Hematopoietic multipotent progenitor cell treated with erythropoietin and hydrocortisone succinate and interleukin-3 and kit ligand, for 15 days (in vitro differentiated cells): Measurements from ENCODE around the gene NUBP2.
"Not testable (repeated sequence)": the region's sequence is repeated elsewhere in the genome, so short reads cannot be mapped to it uniquely, and the experiment has no call there.

Experiments
- DNase-seq: peaks from one replicate; pipeline ENCODE4 v3.0.0-alpha.2; 2015; ENCODE audit warnings: low spot score

The NUBP2 gene

DNA sequence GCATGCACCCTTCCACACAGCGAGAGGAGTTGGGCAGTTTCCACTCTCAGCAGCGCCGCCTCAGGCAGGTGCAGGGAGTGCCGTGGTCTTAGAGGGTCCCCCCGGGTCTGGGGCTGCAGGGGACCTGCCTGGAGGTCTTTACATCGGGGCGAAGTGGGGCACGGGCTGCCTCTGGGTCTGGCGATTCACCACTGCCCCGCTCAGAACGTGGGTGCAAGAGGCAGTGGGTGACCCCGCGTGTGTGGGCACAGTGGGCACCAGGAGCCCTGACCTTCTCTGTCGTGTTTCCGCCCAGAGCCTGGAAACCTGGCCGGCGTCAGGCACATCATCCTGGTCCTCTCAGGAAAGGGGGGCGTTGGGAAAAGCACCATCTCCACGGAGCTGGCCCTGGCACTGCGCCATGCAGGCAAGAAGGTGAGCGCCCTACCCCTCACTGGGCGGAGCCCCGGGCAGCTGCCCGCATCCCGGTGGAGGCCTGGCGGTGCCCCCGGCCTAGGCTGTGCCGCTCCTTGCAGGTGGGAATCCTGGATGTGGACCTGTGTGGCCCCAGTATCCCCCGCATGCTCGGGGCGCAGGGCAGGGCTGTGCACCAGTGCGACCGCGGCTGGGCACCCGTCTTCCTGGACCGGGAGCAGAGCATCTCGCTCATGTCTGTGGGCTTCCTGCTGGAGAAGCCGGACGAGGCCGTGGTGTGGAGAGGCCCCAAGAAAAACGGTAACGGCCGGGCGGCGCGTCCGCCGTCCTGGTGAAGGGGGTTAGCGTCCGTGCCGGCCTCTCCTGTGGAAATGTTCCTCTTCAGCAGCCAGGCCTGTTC is 3.7 kb downstream of the NUBP2 start:
- DNase-seq, result no peak

DNA sequence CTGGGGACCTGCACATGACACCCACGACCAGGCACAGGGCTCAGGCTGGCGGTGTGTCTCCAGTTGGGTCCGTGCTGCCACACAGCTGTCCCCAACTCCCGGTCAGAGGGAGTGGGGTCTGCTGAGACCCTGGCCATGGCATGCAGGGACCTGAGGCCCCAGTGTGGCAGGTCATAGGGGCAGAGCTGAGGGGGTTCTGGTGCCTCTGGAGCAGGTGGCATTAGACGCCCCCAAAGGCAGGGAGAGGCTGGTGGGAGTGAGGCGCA is 4.2 kb downstream of the NUBP2 start:
- no peak for DNase-seq

DNA sequence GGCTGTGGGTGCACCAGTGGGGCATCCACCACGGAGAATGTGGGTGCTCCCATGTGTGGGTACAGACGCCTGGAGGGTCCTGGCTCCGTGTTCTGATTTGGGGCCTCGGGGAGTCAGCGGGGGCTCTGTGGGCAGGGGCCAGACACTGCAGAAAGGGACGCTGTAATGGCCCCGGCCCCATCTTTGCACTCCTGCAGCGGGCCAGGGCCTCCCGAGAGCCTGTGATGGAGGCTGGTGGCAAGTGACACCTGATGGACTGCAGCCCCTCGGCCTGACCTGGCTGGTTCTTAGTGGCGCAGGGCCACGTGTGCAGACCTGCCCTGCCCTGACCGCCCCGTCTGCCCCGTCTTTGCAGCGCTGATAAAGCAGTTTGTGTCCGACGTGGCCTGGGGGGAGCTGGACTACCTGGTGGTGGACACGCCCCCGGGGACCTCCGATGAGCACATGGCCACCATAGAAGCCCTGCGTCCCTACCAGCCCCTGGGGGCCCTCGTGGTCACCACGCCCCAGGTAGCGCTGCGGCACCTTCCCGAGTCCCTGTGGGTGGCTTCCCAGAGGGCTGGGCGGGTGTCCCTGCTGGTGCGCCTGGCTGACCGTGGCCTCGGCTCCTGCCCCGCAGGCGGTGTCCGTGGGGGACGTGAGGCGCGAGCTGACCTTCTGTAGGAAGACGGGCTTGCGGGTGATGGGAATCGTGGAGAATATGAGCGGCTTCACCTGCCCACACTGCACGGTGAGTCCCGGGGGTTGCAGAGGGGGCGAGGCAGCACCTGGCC is 4.7 kb downstream of the NUBP2 start:
- DNase-seq, result no peak

GRCh38 chr16:1788095-1788707 is 5.4 kb downstream of the NUBP2 start:
- DNase-seq, result no peak

GRCh38 chr16:1788708-1789100 is 5.9 kb downstream of the NUBP2 start:
- no peak for DNase-seq

DNA sequence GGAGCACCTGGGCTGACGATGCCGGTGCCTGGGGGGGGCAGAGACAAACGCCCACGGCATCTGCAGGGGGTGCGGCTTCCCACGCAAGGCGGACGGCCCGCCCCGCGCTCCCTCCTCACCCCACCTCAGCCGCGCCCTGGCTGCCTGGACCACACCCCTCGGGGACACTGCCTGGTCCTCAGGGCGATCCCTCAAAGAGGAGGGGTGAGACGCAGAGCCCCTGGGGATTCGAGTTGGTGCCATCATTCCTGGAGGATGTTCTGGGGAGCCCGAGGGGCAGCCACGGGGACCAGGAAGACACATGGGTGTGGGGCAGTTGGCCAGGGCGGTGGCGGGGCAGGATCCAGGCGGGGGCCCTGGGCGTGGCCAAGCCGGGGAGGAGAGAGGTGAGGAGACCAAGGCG is 6.9 kb downstream of the NUBP2 start:
- no peak for DNase-seq

- DNase-seq, result no peak
These were observed 7.5 kb downstream of the NUBP2 start for GRCh38 chr16:1790261-1790610.

- DNase-seq, result no peak
These were observed 8.0 kb downstream of the NUBP2 start for GRCh38 chr16:1790611-1791255.

- DNase-seq, result no peak
These were observed 8.6 kb downstream of the NUBP2 start for GRCh38 chr16:1791256-1791942.

DNA sequence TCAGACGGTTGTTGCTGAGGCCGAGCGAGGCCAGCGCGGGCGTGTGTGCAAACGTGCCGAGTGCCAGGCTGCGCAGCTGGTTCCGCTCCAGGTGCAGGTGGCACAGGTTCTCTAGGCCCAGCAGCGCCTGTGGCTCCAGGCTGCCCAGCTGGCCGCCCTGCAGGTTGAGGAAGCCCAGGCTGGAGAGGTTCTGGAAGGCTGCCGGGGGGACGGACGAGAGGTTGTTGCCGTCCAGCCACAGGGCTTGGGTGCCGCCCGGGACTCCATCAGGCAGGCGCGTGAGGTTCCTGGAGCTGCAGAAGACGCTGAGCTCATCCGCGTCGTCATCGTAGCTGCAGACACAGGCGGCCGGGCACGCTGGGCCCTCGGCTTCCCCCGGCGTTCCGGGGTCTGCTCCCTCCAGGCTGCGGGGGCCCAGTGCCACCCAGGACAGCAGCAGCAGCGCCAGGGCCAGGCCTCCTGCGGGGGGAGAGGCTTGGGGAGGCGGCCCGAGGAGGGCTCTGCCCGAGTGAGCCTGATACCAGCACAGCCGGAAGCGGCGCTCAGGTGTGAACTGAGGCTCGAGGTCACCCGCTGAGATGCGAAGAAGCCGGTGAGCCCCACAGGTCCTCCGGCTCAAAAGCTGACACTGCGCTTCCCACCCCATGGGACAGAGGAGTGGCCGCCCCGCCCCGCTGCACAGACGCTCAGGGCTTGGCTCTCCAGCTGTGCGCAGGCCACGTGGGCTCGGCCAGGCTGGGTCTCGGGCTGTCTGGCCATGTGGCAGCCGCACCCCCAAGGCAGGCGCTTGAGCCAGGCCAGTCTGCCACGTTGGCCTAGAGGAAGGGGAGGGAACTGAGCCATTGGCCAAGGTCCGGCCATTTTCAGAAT is 9.4 kb downstream of the NUBP2 start:
- DNase-seq, result no peak

DNA sequence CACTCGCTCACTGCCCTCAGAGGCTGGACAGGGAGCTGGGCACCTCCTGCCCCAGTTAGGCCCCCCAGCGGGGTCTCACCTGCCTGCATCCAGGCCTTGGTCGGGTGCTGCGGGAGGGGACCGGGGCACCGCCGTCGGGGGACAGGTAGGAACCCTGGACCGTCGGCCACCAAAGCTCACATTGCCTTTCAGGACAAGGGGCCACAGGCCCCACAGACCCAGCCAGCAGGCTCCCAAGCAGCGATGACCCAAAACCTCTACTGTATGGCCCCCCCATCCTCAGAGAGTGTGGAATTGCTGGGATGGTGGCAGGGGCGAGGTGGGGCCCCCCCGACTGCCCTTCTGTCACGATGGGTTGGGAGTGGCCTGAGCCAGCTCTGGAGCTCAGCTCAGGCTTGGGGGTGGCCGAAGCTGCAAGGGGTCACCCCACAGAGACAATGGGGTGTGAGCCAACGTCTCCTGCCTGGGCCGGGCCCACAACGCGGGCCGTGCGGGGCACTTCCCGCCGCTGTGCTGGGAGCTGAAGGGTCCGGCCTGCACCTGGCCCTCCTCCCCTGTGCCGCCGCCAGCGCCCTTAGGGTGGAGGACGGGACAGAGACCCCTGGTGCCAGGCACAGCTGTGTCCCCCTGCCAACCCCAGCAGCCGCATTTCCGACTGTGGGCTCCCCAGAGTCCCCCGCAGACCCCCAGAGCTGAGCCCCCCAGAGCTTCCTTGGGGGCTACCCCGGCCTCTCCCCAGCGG is 10.2 kb downstream of the NUBP2 start:
- DNase-seq, result no peak

DNA sequence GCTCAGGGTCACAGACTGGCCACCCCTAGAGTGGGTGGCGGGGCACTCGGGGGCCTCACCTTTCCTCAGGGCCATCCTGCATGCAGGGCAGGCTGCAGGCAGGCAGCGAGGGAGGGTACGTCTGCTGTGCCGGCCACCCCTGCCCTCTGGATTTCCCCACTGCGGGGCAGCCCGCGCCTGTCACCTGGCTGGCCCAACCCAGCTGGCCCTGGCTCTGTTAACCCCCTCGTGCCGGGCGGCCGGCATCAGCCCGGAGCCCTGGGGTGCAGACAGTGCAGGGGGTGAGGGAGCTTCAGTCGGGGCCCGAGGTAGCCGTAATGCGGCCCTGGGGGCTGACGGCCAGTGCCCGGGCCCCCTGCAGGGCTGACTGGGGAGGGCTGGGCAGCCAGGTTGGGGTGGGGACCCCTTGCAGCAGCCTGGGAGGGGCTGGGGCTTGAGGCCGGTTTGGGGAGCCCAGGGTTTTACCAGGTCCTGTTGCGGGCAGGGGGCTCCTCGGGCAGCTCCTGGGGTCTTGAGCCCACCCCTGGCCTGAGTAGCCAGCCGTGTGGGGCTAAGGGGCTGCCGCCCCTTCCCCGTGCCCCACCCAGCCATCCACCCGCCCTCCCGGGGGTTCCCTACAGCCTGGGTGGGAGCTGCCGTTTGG is 10.9 kb downstream of the NUBP2 start, which contains the start of gene IGFALS:
Gene IGFALS, minus strand, starts transcription at position 128 of the 643 bp plus-strand sequence. Its CDS starts 53 bp downstream, at position 75.
- no peak for DNase-seq

DNA sequence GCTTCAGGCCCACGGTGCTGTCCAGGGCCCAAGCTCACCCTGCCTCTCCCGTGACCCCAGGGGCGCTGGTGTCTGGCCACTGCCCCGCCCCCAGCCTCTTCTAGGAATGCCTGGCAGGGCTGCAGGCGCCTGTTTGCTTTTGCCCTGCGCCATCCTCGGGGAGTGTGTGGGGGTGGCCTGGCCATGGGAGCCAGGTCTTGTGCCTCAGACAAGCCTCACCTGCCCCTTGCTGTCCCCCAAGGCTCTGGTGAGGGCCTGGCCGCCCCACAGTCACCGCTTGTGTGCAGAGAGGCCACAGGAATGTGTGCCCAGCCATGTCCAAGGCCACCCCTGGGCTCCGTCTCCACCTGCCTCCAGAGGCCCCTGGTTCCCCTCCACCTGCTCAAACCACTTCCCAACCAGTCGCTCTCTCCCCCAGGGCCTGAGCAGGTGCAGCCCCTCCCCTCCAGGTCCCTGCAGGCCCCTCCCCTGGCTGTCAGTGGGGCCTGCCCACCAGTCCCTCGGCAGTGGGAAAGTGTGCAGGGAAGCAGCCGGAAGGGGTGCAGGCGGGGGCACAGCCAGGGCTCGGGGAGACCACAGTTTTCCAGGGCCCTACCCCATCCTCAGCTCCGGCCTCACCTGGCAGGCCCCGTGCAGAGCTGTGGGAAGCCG is 11.6 kb downstream of the NUBP2 start:
- no peak for DNase-seq

DNA sequence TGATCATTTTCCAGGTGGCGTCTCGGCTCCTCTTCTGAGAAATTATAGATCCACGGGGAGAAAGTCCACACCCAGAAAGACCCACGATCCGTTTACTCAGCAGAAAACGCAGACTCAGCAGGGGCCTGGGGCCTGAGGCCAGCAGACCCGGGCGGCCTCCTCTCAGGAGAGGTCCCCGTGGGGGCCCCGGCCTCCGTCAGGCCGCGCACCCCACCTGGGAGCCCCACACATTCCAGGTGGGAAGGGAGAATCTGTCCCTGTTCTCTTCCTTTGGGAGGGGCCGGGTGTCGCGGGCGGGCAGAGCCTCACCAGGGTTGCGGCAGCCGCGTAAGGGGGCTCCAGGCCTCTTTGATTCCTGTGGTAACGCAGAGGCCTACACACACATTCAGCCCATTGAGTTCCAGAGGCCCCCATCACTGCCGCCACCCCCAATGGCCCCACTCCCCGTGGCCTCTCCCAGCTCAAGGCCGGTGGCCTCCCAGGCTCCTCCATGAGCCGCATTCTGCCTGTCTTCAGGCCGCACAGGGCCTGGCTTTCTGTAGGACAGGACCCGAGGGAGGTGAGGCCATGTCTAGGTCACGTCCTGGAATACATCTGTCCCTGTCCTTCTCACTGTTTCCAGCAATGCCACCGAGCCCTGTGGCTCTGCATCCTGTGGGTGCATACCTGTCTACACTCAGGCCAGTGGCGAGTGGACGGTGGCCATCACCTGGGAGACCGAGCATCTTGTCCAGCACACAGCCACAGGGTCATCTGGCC is 12.3 kb downstream of the NUBP2 start:
- DNase-seq, result no peak

DNA sequence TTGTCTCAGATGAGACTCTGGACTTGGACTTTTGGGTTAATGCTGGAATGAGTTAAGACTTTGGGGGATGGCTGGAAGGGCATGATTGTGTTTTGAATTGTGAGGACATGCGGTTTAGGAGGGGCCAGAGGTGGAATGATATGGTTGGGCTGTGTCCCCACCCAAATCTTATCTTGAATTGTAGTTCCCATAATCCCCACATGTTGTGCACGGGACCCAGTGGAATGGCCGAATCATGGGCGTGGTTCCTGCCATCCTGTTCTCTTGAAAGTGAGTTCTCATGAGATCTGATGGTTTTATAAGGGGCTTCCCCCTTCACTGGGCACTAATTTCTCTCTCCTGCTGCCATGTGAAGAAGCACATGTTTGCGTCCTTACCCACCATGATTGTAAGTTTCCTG is 16.5 kb downstream of the NUBP2 start:
- not testable (repeated sequence) for DNase-seq

DNA sequence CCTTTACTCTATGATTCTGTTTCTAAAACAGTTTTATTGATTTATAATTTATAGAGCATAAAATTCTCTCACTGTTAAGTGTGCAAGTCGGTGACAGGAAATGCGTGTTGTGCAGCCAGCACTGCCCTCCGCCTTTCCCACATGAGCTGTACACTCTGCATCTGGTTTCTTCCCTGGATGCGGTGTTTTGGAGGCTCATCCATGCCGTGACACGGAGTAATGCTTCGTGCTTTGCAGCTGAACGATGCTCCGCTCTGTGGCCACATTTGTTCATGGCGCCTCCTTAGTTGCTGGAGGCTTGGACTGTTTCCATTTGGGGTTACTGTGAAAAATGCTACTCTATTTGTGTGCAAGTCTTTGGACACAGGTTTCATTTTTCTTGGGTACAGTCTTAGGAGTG is 17.9 kb downstream of the NUBP2 start:
- no peak for DNase-seq

GRCh38 chr16:1807626-1808025 is 24.9 kb downstream of the NUBP2 start:
- DNase-seq, result no peak

DNA sequence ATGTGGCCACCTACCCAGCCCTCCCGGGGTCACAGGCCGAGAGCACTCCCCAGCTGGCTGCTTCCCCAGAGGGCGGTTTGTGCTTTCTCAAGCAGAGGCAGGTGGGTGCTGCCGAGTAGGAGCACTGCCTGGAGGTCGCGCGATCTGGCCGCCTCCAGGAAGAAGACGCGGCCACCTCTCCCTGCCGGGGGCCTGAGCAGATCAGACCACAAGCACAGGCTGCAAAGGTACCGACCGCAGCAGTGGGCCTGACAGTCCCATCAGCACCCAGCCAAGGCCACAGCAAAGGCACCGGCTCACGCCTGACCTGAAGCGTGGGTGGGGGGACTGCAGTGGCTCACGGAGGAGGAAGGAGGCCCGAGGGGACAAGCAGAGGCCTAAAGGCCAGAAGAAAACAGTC is 25.9 kb downstream of the NUBP2 start:
- DNase-seq, result no peak
